ENCODE data around the gene SPART.

DNA sequence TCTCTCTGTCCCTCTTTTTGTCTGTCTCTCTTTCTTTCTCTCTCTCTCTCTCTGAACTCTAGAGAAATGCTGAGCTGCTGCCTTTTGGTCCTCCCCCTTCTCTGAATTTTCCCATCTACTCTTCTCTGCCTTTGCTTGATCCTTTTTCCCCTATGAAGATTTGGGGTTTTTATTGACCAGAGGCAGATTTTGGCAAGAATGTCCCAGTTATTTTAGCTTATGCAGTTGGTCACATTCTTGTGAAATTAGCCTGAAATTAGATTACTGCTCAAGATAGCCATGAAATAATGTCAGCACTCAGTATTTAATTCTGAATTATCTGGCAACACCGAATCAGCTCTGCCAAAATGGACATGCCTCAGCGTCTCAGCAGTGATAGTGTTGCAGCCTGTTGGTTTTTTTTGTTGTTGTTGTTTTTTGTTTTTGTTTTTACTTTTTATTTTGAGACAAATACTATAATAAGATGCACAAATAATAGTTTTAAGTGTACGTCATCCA lies 17.2 kb upstream of the SPART start:
- TF ChIP-seq, protein P1, sequence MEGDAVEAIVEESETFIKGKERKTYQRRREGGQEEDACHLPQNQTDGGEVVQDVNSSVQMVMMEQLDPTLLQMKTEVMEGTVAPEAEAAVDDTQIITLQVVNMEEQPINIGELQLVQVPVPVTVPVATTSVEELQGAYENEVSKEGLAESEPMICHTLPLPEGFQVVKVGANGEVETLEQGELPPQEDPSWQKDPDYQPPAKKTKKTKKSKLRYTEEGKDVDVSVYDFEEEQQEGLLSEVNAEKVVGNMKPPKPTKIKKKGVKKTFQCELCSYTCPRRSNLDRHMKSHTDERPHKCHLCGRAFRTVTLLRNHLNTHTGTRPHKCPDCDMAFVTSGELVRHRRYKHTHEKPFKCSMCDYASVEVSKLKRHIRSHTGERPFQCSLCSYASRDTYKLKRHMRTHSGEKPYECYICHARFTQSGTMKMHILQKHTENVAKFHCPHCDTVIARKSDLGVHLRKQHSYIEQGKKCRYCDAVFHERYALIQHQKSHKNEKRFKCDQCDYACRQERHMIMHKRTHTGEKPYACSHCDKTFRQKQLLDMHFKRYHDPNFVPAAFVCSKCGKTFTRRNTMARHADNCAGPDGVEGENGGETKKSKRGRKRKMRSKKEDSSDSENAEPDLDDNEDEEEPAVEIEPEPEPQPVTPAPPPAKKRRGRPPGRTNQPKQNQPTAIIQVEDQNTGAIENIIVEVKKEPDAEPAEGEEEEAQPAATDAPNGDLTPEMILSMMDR (IDR thresholded peaks at IDR 0.05 in 2 of 3, conservative IDR thresholded peaks at IDR 0.05 in 1 of 3; ENCODE audit: borderline replicate concordance in 1 of 3, insufficient read depth in 1 of 3, low read depth in 2 of 3, low read length in 2 of 3) = no peak
- TF ChIP-seq POLR2A (IDR thresholded peaks at IDR 0.05; ENCODE audit: borderline replicate concordance, extremely low read depth, insufficient read depth, insufficient read length) = no peak
- TF ChIP-seq SP1 (IDR thresholded peaks at IDR 0.05; ENCODE audit: low read depth) = no peak
- no peak for TF ChIP-seq POLR2AphosphoS5 (IDR thresholded peaks at IDR 0.05; ENCODE audit: low read depth, low read length)
- no peak for TF ChIP-seq JUND (IDR thresholded peaks at IDR 0.05)
- TF ChIP-seq ELF1 (IDR thresholded peaks at IDR 0.05; ENCODE audit: borderline replicate concordance, low read depth) = no peak
- TF ChIP-seq SIN3A (IDR thresholded peaks at IDR 0.05; ENCODE audit: low read depth) = no peak
- no peak for TF ChIP-seq CEBPB (IDR thresholded peaks at IDR 0.05; ENCODE audit: low read depth)
- TF ChIP-seq EZH2 (IDR thresholded peaks at IDR 0.05) = no peak
